ENCODE measurements around the gene PLEKHA8.

The PLEKHA8 gene

GRCh38 chr7:30146127-30146612 lies 118.0 kb downstream of the PLEKHA8 start:
- H3K36me3 ChIP-seq (ENCODE audit: control insufficient read depth, low read length): no peaks in the 10 kb centered on the region
- no peak for TF ChIP-seq EZH2phosphoT487 (IDR thresholded peaks at IDR 0.05; ENCODE audit: borderline replicate concordance, low read length)
- TF ChIP-seq CTCF (IDR thresholded peaks at IDR 0.05; ENCODE audit: low read depth, low read length, poor library complexity, severe bottlenecking): no peak
- no peak overlapping the region for H3K4me3 ChIP-seq (ENCODE audit: low read length)
- peaks cover 30% of the 10 kb centered on the region for H3K4me1 ChIP-seq (ENCODE audit: control insufficient read depth, low read length)
- no peaks in the 10 kb centered on the region for H3K27me3 ChIP-seq (ENCODE audit: control insufficient read depth, low read length)
- H3K9me2 ChIP-seq (replicated peaks; ENCODE audit: control insufficient read depth, low read length): no peaks in the 10 kb centered on the region
- H3K4me2 ChIP-seq (ENCODE audit: low read length): no peak overlapping the region
- H3K79me2 ChIP-seq (ENCODE audit: control insufficient read depth, low read length): no peaks in the 10 kb centered on the region
- H3K27ac ChIP-seq (ENCODE audit: low read depth, low read length): no peak overlapping the region
- no peaks in the 10 kb centered on the region for H4K20me1 ChIP-seq (ENCODE audit: control insufficient read depth, insufficient read depth, low read depth, low read length)
- peaks cover 4% of the 10 kb centered on the region; the same call in 1 of the 2 replicates for H3F3A ChIP-seq (ENCODE audit: control insufficient read depth, insufficient read depth)
- H3K9me3 ChIP-seq (ENCODE audit: control insufficient read depth, insufficient read depth, low read length): no peaks in the 10 kb centered on the region

- Histone ChIP-seq H3K4me1 (ENCODE audit: control insufficient read depth, low read length) (peaks cover 30% of the 10 kb centered on the region), H3K79me2 (ENCODE audit: control insufficient read depth, low read length) (no peaks in the 10 kb centered on the region)
- TF ChIP-seq CTCF (IDR thresholded peaks at IDR 0.05; ENCODE audit: low read depth, low read length, poor library complexity, severe bottlenecking) (no peak), EZH2phosphoT487 (IDR thresholded peaks at IDR 0.05; ENCODE audit: borderline replicate concordance, low read length) (no peak)
Observed at GRCh38 chr7:30147223-30147622, 119.0 kb downstream of the PLEKHA8 start.

DNA sequence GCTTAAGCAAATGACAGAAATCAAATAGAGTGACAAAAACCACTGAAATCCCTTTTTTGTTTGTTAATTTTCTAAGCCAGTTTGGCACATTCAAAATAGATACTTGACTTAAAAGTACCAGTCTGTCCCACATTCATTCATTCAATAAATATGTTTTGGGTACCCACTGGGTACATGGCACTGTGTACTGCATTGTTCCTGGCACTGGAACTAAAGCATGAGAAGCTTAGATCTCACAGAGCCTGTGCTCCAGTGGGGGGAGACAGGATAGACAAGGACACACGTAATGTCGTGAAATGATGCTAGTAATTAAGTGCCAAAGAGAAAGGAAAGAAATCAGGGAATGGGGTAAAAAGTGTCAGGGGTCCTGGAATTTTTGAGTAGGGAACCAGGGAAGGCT lies 119.6 kb downstream of the PLEKHA8 start:
- no peak overlapping the region for H3K4me3 ChIP-seq (ENCODE audit: low read length)
- no peak overlapping the region for H3K4me2 ChIP-seq (ENCODE audit: low read length)
- H3F3A ChIP-seq (ENCODE audit: control insufficient read depth, insufficient read depth): peaks cover 4% of the 10 kb centered on the region; the same call in 1 of the 2 replicates
- H3K36me3 ChIP-seq (ENCODE audit: control insufficient read depth, low read length): no peaks in the 10 kb centered on the region
- H4K20me1 ChIP-seq (ENCODE audit: control insufficient read depth, insufficient read depth, low read depth, low read length): no peaks in the 10 kb centered on the region
- H3K9me3 ChIP-seq (ENCODE audit: control insufficient read depth, insufficient read depth, low read length): no peaks in the 10 kb centered on the region
- no peaks in the 10 kb centered on the region for H3K79me2 ChIP-seq (ENCODE audit: control insufficient read depth, low read length)
- peaks cover 30% of the 10 kb centered on the region for H3K4me1 ChIP-seq (ENCODE audit: control insufficient read depth, low read length)
- H3K27ac ChIP-seq (ENCODE audit: low read depth, low read length): no peak overlapping the region
- H3K9me2 ChIP-seq (replicated peaks; ENCODE audit: control insufficient read depth, low read length): no peaks in the 10 kb centered on the region
- H3K27me3 ChIP-seq (ENCODE audit: control insufficient read depth, low read length): no peaks in the 10 kb centered on the region
- TF ChIP-seq CTCF (IDR thresholded peaks at IDR 0.05; ENCODE audit: low read depth, low read length, poor library complexity, severe bottlenecking): no peak
- TF ChIP-seq EZH2phosphoT487 (IDR thresholded peaks at IDR 0.05; ENCODE audit: borderline replicate concordance, low read length): no peak

More at GRCh38 chr7:30147223-30147622, 119.0 kb downstream of the PLEKHA8 start:
- no peaks in the 10 kb centered on the region for H3K36me3 ChIP-seq (ENCODE audit: control insufficient read depth, low read length)
- H3K27me3 ChIP-seq (ENCODE audit: control insufficient read depth, low read length): no peaks in the 10 kb centered on the region
- peaks cover 4% of the 10 kb centered on the region; the same call in 1 of the 2 replicates for H3F3A ChIP-seq (ENCODE audit: control insufficient read depth, insufficient read depth)
- H3K9me3 ChIP-seq (ENCODE audit: control insufficient read depth, insufficient read depth, low read length): no peaks in the 10 kb centered on the region
- no peak overlapping the region for H3K4me3 ChIP-seq (ENCODE audit: low read length)
- H3K9me2 ChIP-seq (replicated peaks; ENCODE audit: control insufficient read depth, low read length): no peaks in the 10 kb centered on the region
- no peak overlapping the region for H3K27ac ChIP-seq (ENCODE audit: low read depth, low read length)
- H3K4me2 ChIP-seq (ENCODE audit: low read length): 0 out of 2 replicates have a peak overlapping the region, but pooled peaks have one; percentile 1
- no peaks in the 10 kb centered on the region for H4K20me1 ChIP-seq (ENCODE audit: control insufficient read depth, insufficient read depth, low read depth, low read length)

Data from DOHH2 (cell line).